Measurements from ENCODE around the gene TUBB2B.

The TUBB2B gene

DNA sequence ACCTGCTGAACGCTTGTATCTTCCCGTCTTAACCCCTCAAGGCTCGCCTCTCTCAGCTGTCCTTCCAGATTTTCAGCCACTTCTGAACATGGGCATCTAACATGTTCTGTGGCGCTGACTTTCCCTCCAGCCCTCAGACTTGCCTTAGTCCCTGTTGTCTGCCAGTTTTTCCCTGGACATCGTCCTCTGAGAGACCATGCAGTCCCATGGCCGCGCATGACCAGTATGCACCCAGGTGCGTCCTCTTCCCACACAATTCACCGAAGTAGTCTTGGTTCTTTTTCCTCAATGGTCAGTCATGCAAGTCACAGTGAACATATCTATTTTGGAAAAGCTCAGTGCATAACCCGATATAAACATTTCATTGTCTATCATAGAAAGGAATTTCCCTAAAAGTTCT lies 9.2 kb downstream of the TUBB2B start:
- no peak for ATAC-seq
- TF ChIP-seq, protein P1, sequence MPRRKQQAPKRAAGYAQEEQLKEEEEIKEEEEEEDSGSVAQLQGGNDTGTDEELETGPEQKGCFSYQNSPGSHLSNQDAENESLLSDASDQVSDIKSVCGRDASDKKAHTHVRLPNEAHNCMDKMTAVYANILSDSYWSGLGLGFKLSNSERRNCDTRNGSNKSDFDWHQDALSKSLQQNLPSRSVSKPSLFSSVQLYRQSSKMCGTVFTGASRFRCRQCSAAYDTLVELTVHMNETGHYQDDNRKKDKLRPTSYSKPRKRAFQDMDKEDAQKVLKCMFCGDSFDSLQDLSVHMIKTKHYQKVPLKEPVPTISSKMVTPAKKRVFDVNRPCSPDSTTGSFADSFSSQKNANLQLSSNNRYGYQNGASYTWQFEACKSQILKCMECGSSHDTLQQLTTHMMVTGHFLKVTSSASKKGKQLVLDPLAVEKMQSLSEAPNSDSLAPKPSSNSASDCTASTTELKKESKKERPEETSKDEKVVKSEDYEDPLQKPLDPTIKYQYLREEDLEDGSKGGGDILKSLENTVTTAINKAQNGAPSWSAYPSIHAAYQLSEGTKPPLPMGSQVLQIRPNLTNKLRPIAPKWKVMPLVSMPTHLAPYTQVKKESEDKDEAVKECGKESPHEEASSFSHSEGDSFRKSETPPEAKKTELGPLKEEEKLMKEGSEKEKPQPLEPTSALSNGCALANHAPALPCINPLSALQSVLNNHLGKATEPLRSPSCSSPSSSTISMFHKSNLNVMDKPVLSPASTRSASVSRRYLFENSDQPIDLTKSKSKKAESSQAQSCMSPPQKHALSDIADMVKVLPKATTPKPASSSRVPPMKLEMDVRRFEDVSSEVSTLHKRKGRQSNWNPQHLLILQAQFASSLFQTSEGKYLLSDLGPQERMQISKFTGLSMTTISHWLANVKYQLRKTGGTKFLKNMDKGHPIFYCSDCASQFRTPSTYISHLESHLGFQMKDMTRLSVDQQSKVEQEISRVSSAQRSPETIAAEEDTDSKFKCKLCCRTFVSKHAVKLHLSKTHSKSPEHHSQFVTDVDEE (CRISPR knock-in tag; IDR thresholded peaks at IDR 0.05), result no peak
- TF ChIP-seq, protein P2, sequence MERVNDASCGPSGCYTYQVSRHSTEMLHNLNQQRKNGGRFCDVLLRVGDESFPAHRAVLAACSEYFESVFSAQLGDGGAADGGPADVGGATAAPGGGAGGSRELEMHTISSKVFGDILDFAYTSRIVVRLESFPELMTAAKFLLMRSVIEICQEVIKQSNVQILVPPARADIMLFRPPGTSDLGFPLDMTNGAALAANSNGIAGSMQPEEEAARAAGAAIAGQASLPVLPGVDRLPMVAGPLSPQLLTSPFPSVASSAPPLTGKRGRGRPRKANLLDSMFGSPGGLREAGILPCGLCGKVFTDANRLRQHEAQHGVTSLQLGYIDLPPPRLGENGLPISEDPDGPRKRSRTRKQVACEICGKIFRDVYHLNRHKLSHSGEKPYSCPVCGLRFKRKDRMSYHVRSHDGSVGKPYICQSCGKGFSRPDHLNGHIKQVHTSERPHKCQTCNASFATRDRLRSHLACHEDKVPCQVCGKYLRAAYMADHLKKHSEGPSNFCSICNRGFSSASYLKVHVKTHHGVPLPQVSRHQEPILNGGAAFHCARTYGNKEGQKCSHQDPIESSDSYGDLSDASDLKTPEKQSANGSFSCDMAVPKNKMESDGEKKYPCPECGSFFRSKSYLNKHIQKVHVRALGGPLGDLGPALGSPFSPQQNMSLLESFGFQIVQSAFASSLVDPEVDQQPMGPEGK (CRISPR knock-in tag; IDR thresholded peaks at IDR 0.05; ENCODE audit: borderline replicate concordance), result no peak

DNA sequence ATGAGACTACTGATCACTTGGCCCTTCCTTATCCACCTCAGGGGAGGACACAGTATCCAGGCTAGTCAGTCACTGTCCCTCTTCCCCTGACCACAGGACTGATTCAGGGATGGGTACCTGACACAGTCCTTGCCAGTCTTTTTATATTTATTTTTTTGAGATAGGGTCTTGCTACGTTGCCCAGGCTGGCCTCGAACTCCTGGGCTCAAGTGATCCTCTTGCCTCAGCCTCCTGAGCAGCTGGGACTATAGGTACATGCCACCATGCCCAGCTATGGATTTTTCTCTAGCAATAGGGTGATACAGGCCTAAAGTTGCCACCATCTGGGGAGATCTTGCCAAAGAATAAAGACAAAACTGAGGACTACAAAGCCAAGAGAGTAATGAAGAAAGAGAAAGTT lies 10.2 kb downstream of the TUBB2B start:
- ATAC-seq, result no peak
- TF ChIP-seq PPARA (CRISPR knock-in tag; IDR thresholded peaks at IDR 0.05; ENCODE audit: borderline replicate concordance) (no peak), ESRRG (CRISPR knock-in tag; IDR thresholded peaks at IDR 0.05) (no peak), ZC3H10 (CRISPR knock-in tag; IDR thresholded peaks at IDR 0.05) (no peak)
- TF ChIP-seq, protein P1 (CRISPR knock-in tag; IDR thresholded peaks at IDR 0.05), result no peak
- TF ChIP-seq, protein P3, sequence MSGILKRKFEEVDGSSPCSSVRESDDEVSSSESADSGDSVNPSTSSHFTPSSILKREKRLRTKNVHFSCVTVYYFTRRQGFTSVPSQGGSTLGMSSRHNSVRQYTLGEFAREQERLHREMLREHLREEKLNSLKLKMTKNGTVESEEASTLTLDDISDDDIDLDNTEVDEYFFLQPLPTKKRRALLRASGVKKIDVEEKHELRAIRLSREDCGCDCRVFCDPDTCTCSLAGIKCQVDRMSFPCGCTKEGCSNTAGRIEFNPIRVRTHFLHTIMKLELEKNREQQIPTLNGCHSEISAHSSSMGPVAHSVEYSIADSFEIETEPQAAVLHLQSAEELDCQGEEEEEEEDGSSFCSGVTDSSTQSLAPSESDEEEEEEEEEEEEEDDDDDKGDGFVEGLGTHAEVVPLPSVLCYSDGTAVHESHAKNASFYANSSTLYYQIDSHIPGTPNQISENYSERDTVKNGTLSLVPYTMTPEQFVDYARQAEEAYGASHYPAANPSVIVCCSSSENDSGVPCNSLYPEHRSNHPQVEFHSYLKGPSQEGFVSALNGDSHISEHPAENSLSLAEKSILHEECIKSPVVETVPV (CRISPR knock-in tag; IDR thresholded peaks at IDR 0.05), result no peak

GRCh38 chr6:3214898-3215297 lies 12.6 kb downstream of the TUBB2B start:
- TF ChIP-seq CREB5 (CRISPR knock-in tag; IDR thresholded peaks at IDR 0.05; ENCODE audit: low read depth), result no peak
- no peak for TF ChIP-seq TOX (CRISPR knock-in tag; IDR thresholded peaks at IDR 0.05; ENCODE audit: borderline replicate concordance)
- no peak for TF ChIP-seq SNAI2 (CRISPR knock-in tag; IDR thresholded peaks at IDR 0.05)
- TF ChIP-seq, protein P3 (CRISPR knock-in tag; IDR thresholded peaks at IDR 0.05), result no peak
- TF ChIP-seq ESRRG (CRISPR knock-in tag; IDR thresholded peaks at IDR 0.05), result no peak
- TF ChIP-seq OSR1 (CRISPR knock-in tag; IDR thresholded peaks at IDR 0.05), result no peak
- no peak for TF ChIP-seq ISL1 (CRISPR knock-in tag; IDR thresholded peaks at IDR 0.05)
- no peak for TF ChIP-seq BACH2 (CRISPR knock-in tag; IDR thresholded peaks at IDR 0.05; ENCODE audit: borderline replicate concordance)
- no peak for ATAC-seq

GRCh38 chr6:3213334-3213695 lies 14.1 kb downstream of the TUBB2B start:
- no peak for ATAC-seq
- TF ChIP-seq ZC3H10 (CRISPR knock-in tag; IDR thresholded peaks at IDR 0.05) (no peak), TOX (CRISPR knock-in tag; IDR thresholded peaks at IDR 0.05; ENCODE audit: borderline replicate concordance) (no peak), ZFP30 (CRISPR knock-in tag; IDR thresholded peaks at IDR 0.05) (no peak), ARNTL (CRISPR knock-in tag; IDR thresholded peaks at IDR 0.05; ENCODE audit: borderline replicate concordance, low read depth) (no peak), TCF4 (CRISPR knock-in tag; IDR thresholded peaks at IDR 0.05; ENCODE audit: borderline replicate concordance) (no peak), POU6F1 (CRISPR knock-in tag; IDR thresholded peaks at IDR 0.05; ENCODE audit: borderline replicate concordance, low read depth) (no peak), ISL1 (CRISPR knock-in tag; IDR thresholded peaks at IDR 0.05) (no peak), SNAI2 (CRISPR knock-in tag; IDR thresholded peaks at IDR 0.05) (no peak), ZNF8 (CRISPR knock-in tag; IDR thresholded peaks at IDR 0.05) (no peak)
- TF ChIP-seq, protein P3 (CRISPR knock-in tag; IDR thresholded peaks at IDR 0.05), result no peak
- TF ChIP-seq, protein P2 (CRISPR knock-in tag; IDR thresholded peaks at IDR 0.05; ENCODE audit: borderline replicate concordance), result no peak
